ENCODE data around the gene HECTD1.

GRCh38 chr14:31221266-31221665 is 13.7 kb upstream of the HECTD1 start:
- no peak for TF ChIP-seq CTCF (IDR thresholded peaks at IDR 0.05)
- no peak for TF ChIP-seq POLR2A (IDR thresholded peaks at IDR 0.05)
